ENCODE measurements around the gene NBPF1.
"Not testable (repeated sequence)": the region's sequence is repeated elsewhere in the genome, so short reads cannot be mapped to it uniquely, and the experiment has no call there.

DNA sequence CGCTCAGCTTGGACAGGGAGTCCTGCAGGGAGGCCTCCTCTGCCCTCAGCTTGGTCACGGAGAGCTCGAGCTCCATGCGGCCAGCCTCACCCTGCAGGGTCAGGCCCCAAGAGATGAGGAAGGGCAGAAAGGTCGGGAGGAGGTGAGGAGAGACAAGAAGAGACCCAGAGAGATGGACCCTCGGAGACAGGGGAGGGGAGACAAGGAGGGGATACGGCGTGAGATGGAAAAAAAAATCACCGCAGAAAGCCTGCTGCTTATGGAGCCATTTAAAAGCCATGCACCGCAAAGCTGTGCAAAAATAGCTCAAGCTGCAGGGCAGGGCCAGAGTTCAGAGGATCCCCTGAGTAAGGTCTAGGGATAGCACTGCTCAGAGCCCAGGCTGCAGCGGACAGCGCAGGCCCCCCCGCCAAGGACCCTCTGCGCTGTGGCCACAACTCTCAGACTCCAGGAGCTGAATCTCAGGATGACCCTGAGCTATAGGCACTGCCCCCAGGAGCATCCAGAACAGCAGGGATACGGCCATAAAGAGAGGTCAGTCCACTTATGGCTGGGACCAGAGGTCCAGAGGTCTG, 13.1 kb upstream of the NBPF1 start:
- TF ChIP-seq, protein P1, sequence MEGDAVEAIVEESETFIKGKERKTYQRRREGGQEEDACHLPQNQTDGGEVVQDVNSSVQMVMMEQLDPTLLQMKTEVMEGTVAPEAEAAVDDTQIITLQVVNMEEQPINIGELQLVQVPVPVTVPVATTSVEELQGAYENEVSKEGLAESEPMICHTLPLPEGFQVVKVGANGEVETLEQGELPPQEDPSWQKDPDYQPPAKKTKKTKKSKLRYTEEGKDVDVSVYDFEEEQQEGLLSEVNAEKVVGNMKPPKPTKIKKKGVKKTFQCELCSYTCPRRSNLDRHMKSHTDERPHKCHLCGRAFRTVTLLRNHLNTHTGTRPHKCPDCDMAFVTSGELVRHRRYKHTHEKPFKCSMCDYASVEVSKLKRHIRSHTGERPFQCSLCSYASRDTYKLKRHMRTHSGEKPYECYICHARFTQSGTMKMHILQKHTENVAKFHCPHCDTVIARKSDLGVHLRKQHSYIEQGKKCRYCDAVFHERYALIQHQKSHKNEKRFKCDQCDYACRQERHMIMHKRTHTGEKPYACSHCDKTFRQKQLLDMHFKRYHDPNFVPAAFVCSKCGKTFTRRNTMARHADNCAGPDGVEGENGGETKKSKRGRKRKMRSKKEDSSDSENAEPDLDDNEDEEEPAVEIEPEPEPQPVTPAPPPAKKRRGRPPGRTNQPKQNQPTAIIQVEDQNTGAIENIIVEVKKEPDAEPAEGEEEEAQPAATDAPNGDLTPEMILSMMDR (IDR thresholded peaks at IDR 0.05): not testable (repeated sequence)
- TF ChIP-seq POLR2A (IDR thresholded peaks at IDR 0.05): not testable (repeated sequence)
